A673 (cell line): ENCODE results near the gene LCE3D.

Source experiments
- EZH2 ChIP-seq: fragments of 200-600 bp; sonication (generic); IDR thresholded peaks from 2 replicates; pipeline ENCODE4 v1.6.1; 2017; ENCODE audit warnings: borderline replicate concordance, low read depth, mild to moderate bottlenecking, mixed read lengths, antibody characterized with exemption, low read length; ENCODE audit not compliant: poor library complexity, severe bottlenecking
- TF ChIP-seq, protein P1 (sequence below): fragments of 300-800, 200-600 bp; sonication (generic); conservative IDR thresholded peaks from 2 replicates; pipeline ENCODE4 v1.5.1; 2017; ENCODE audit warnings: low read depth, mild to moderate bottlenecking, antibody characterized with exemption, low read length, moderate library complexity, mixed read lengths

DNA sequence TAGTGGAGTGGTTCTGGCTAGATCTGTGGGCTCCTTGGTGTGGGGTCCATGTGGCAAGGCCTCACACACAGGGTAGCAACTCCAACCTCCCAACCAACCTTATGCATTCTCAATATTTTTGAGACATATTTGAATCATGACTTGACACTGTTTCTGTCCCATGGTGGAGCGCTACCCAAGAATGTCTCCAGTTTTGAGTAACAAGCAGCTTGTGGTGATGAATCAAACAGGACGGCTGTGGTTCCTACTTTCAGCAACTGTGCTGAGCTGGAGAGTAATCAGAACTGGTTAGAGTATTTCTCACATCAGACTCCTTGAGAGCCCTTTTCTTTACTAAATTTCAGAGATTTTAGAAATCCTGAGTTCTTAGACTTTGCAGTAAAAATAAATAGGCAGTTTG, 3.1 kb downstream of the LCE3D start:
- no peak for TF ChIP-seq EZH2
- TF ChIP-seq, protein P1, sequence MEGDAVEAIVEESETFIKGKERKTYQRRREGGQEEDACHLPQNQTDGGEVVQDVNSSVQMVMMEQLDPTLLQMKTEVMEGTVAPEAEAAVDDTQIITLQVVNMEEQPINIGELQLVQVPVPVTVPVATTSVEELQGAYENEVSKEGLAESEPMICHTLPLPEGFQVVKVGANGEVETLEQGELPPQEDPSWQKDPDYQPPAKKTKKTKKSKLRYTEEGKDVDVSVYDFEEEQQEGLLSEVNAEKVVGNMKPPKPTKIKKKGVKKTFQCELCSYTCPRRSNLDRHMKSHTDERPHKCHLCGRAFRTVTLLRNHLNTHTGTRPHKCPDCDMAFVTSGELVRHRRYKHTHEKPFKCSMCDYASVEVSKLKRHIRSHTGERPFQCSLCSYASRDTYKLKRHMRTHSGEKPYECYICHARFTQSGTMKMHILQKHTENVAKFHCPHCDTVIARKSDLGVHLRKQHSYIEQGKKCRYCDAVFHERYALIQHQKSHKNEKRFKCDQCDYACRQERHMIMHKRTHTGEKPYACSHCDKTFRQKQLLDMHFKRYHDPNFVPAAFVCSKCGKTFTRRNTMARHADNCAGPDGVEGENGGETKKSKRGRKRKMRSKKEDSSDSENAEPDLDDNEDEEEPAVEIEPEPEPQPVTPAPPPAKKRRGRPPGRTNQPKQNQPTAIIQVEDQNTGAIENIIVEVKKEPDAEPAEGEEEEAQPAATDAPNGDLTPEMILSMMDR = no peak
